H1 (cell line): ENCODE measurements around the gene HNRNPM. TPM values are rescaled to one million over a fixed set of nuclear protein-coding genes. Genes with fewer than 3 reads are reported as not detected.

ENCODE experiments used
- KDM4A ChIP-seq: IDR thresholded peaks from one replicate; pipeline ENCODE4 v1.7.1; 2012; ENCODE audit warnings: low read depth, mild to moderate bottlenecking, moderate library complexity, low read length, inconsistent platforms; ENCODE audit not compliant: severe bottlenecking
- polyA plus RNA-seq, 7 experiments: library from polyadenylated mRNA; depleted of rRNA in 3 of 7; stranded (reverse) in 5 of 7; unstranded in 2 of 7; fragments of >200 nt in 5 of 7; fragments of 200-250 nt in 2 of 7; gene quantifications; 1 replicate in 5 of 7; 2 replicates in 1 of 7; 4 replicates in 1 of 7; pipeline versions ENCODE4 v1.2.1 to v1.2.3, GENCODE V29; 2011 to 2013; ENCODE audit warnings: missing spikeins in 2 of 7, mixed read lengths in 2 of 7
- total RNA-seq: library from RNA; stranded (reverse); fragmentation: NEBNext Ultra II Directional; extraction: Animal tissue kit (Norgen Biotek cat#: 25700); gene quantifications from 2 replicates; pipeline ENCODE4 v1.2.1, GENCODE V29; 2021

The HNRNPM gene
- total and polyA plus RNA-seq, 2 of the 8 experiments (the other 6 are each of a cell fraction or from before 2014, with no cell fraction given), result 375 to 474 TPM

GRCh38 chr19:8396185-8396562 lies 48.6 kb upstream of the HNRNPM start (continued):
- TF ChIP-seq KDM4A, result no peak
